CD4-positive, alpha-beta T cell treated with Interleukin-2 at 100 ng/mL for 4 hours (primary cell): ENCODE measurements around the gene KDM8.
A peak's percentile ranks its signal among the peaks of the same experiment; 100 is the strongest.

Experiments
- DNase-seq: peaks from one replicate; pipeline ENCODE4 v3.0.0-alpha.2; 2020; ENCODE audit warnings: low spot score

The KDM8 gene

DNA sequence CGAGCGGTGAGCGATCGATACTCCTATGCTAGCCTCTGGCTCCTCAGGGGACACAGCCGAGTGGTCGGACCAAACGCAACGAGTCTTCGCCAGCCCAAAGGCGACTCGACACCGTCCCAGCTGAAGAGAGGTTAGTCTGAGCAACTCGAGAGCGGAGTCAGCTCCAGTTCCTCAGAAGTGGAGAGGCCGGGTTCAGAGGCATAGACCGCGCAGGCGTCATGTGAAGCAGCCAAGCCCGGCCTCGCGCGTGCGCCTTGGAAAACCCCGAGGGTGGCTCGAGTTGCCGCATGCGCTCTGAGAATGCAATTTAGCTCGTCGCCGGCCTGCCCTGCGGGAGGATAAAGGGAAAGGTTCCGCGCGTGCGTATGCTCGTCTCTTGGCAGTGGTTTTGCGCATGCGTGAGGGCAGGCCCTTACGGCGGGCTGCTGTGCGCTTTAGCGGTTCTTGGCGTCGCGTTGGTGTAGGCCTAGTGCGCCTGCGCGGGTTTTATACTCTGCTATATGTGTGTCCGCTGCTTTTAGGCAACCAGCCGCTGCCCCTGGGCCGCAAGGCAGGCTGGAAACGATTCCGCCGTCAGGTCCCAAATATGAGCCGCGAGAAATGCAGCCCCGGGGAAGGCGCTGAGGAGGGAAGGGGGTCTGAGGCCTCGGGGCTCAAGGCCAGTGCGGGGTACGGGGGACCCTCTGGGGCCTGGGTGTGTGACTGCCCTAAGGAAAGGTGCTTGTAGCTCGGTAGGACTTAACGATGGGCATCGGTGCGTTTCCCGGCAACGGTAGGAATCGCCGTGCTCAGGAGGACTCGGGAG lies at the start of gene KDM8:
Gene KDM8 (plus strand): TSS at position 20 of the 805 bp plus-strand sequence. CDS start 6,598 bp downstream, outside the sequence.
- DNase-seq: peak; percentile 100

DNA sequence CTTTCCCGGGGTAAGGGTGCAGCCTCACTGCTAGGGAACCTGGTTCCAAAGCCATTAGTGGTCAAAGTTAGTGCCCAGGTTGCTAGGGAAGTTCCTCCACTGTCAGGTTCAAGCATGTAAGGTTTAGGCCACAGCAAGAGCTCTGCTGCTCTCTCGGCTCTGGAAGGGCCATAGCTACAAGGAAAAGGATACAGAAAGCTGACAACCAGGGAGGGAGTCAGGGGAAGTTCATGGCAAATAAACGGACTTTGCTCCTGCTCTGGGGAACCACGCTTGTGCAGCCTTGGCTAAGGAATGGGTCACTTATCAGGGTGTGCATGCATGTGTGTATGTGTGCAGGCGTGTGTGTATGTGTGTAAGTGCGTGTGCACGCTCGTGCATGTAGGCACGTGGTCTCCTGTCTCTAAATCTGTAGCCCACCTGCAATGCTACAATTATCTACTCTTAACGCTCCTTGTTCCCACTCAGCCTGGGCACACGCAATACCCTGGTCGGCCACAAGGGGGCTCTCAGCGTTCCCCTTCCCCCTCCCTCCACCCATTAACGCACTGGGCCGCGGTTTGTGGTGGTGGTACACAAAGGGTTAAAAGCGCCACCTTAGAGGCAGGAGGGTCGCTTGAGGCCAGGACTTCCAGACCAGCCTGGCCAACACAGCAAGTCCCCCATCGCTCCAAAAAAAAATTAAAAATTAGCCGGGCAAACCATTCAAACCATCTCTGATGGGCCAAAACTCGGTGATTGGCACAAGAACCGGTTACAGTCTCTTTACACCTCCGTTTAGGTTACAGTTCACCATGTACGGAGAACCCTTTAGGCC lies 48.4 kb upstream of the KDM8 start:
- peak; percentile 69 for DNase-seq

DNA sequence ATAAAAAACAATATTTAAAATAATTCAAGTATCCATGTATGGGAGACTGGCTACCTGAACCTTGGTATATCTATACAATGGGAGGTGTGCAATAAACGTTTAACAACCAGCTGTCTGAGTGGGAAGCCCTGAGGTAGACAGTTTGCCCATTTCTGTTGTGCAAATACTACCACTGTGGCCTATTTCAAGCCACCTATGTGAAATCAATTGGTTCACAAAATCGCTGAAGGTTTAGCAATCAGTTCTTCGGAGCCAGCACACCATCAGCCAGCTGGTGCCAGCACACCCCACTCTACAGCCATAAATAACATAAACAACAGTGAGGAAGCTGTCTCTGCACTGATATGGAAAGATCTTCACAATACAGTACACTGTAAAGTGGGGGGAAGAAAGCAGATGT lies 46.7 kb upstream of the KDM8 start:
- no peak for DNase-seq

DNA sequence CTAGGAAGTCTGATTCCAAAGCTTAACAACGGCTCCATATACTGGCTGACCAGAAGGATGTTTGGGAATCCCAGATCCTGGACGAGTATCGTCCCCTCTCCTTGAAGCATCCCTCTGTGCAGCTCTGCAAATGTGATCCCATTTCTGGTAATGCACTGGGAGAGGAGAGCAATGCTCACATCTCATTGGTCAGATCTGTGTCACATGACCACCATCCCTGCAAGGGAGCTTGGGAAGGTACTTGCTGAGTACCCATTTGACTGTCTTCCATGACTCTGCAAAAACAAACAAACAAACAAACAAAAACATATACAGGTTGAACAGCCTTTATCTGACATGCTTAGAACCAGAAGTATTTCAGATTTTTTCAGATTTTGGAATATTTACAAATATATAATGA lies 41.9 kb upstream of the KDM8 start:
- DNase-seq: no peak

DNA sequence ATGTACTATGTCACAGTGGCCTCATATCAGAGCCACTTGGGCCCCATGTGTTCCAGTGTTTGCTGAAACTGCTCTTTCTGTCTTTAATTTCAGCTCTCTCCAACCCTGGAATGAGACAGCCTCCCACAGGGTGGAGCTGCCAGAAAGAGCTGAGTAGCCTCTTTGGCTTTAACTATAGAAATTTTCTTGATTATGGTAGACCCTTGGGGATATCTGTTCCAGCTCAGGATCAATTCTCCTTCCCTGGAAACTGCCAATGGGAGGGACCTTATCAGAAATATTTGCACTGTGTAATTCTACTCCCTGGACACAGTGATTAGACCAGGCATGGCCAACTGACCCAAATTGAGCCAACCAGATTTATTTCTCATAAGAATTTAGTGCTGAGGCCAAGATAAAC lies 39.0 kb upstream of the KDM8 start:
- no peak for DNase-seq

DNA sequence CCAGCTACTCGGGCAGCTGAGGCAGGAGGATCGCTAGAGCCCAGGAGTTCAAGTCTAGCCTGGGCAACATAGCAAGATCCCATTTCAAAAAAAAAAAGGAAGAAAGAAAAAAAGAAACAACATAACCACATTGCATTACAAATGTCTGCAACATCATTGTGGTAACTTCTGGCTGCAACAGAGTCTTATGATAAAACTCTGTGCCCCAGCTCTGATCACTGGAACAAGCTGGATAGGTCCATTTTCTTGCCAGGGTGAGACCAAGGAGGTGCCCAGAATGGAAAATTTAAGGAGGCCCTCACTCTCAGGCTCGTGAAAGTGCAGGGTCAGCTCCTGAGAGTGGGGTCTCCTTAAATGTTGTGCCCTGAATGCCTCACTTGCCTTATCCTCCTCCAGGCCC lies 37.8 kb upstream of the KDM8 start:
- DNase-seq: no peak

DNA sequence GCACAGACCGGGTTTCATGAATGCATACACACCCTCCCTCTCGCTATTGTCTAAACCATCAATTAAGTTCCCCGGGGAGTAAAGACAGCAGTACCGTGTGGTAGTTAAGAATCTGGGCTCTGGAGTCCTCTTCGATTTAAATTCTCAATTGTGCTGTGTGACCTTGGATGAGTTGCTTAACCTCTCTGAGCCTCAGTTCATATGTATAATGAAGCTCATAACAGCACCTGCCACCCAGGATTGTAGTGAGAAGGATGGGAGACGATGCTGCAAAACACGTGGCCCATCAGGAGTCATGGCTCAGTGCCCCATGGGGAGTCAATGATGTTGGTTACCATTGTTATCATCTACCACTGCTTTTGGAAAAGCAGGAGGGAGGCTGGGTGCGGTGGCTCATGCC lies 34.5 kb upstream of the KDM8 start:
- DNase-seq: no peak

DNA sequence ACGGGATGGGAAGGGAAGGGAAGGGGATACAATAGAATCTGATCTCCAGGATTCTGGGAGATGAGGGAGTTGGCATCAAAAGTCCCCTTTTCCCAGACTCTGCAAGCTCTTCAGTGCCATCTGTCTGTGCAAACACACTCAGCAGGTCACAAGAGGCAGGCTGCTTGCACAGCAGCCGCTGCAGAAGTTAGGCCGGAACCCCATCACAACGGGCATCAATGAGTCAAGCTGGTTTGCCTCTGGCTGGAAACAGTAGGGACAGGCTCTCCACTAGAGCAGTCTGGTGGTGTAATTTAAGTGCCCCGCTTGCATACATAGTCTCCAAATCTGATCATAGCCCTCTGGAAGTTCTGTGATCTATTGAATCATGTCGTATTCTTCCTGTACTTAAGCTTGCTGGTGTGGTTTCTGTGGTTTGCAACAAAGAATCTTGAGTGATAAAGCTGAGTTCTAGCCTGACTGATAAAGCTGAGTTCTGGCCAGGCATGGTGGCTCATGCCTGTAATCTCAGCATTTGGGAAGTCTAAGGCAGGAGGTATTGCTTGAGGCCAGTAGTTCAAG lies 33.7 kb upstream of the KDM8 start:
- DNase-seq: peak; percentile 84

DNA sequence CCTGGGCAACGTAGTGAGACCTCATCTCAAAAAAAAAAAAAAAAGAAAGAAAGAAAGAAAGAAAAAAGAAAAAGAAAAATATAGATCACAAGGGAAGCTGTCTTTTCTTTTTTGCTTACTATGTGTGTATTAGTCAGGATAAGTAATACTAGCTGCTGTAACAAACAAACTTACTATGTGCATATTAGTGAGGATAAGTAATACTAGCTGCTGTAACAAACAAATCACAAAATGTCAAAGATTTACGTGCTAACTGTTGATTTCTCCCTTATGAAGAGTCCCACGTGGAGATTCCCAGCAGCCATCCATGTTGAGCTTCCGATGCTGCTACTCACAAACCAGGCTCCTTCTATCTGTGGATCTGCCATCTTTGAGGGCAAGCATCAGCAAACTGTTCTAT lies 31.7 kb upstream of the KDM8 start:
- DNase-seq: no peak

DNA sequence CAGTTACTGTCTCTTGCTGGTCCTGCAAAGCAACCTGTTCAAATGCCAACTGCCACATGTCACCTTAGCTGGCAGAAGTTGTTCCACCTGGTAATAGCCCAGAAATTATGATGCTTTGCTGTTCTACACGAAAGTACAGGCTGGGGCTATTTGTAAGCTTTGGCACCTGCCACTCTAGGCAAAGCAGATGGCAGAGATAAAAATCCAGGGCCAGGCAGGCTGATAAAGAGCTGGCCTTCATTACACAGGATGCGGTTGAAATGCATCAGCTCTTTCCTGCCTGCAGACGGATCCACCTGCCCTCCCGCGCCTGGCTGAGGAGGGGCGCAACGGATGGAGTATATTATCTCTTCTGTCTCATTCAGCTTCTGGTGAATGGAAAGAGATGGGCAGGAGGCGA lies 29.3 kb upstream of the KDM8 start:
- peak; percentile 61 for DNase-seq

DNA sequence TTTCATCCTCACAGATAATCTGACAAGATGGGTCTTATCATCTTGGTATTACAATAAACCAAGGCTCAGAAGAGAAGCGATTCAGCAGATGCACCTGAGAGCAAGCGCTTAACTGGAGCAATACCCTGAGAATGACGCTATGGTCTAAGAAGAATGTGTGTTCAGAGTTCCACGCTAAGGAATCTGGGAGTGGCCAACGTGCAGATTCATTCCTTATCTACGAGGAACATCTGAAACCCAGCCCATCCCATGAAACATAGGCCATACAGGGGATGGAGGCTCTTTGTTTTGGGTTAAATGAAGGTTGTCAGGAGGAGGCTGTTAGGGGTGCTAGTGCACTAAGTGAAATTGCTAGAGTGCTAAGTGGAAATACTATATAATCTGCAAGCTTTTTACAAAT lies 28.5 kb upstream of the KDM8 start:
- DNase-seq: no peak

DNA sequence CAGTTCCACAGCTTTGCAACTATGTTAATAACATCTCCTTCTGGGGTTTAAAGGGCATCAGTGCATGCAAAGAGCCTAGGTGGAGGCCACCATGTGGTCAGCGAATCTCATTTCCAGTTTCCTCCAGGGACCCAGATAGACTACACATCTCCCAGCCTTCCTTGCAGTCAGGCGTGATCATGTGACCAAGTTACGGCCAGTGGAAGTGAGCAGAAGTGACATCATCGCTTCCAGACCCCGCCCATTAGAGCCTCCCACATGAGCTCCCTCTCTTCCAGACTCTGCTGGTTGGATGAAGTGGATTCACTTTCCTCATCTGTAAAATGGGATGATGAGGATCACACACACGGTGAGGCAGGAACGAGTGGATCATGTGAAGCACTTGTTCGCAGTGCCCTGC lies 27.4 kb upstream of the KDM8 start:
- DNase-seq: no peak

DNA sequence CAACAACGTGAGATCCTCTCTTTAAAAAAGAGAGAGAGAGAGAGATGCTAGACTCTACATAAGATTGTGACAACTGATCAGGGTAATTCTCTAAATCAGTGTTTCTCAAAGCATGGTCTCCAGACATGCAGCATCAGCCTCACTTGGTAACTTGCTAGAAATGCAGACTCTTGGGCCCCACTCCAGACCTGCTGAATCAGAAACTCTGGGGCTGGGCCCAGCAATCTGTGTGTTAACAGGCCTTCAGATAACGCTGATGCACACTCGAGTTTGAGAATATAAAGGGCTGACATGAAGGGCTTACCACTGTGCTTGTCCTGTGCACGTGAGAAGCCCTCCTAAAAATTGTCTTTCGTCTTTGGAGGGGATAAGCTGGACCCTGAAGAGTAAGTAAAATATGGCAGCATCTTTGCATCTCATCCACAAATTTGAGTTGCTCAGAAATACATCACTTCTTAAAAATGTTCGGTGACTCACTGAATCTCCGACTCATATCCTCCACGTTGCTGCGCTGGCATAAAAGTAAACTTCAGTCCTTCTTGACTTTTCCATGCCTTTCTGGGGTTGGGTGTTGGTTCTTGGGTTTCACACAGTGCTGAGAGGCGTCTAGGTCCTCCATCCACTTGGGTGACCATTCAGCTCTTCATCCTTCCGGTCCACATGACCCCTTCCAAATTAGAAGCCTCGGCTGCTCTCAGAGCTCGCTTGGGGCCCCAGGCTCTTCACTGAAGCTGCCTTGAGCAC lies 26.1 kb upstream of the KDM8 start:
- DNase-seq: no peak

DNA sequence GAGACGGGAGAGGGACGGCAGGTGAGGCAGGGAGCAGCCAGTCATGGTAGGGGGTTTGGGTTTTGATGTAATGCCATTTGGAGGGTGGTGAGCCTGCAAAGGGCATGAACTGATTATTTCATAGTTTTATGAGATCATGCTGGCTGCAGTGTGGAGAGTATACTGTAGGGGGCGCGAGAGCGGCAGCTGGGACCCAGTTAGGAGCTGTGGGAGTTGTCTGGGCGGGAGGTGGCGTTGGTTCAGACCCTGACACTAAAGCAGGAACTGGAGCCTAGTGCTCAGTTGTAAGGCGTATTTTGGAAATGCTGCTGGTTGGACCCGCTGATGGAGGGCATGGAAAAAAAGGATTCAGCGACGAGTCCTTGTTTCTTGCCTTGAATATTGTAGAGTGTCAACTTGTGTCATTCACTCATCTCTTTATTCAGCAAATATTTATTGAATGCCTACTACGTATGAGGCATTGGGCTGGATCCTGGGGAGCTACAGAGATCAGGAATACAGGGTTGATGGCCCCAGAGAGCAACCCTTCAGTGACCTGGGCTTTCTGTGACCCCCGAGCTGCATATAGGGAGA lies 23.7 kb upstream of the KDM8 start:
- DNase-seq: peak; percentile 92

DNA sequence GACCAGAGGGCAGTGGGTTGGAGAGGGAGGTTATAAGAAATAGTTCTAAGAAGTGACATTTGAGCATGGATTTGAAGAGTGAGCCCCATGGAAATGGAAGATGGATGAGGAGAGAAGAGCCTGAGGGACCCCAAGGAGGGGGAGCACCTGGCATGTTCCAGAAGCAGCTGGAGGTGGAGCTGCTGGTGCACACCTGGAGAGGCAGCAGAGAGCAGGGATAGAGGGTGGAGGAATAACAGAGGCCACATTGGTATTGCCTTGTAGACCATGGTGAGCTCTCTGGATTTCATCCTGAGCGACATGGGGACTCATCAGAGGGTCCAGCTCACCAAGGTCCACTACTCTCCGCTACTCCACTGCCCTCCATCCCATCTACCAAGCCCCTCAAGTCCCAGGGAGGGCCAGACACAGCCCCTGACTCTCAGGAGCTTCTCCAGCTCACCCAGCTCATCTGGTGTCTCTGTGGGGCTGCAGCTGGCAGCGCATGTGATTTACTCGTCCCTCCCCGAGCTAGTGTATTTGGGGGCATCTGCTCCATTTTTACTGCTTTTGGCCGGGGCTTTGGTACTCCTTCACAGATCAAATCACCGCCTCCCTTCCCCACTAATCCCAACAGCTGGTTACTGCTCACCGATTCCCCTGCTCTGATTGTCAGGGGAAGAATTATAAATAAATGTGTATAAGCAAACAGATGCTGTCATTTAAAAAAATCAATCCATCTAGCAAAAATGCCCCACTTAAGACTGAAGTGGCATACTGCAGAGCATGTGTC lies 22.1 kb upstream of the KDM8 start:
- no peak for DNase-seq

DNA sequence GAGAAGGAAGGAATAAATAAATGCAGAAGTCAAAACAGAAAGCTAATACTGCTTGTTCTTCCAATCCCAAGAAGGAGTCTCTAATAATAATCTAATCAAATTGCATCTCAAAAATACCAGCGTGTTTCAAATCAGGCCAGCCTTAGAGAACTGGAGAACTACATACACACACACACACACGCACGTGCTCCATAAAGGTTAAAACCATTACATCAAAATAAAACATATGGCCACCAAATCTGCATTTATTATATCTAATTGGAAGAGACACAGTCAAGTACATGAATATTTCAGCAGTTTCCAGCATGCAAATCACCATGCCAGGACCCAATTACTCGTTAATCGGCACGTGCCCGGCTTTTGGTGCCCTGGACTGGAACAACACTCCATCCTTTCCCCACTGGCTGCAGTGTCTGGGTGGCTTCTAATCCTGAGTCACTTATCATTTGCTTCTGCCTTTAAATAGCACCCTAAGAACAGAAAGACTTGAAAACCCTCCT lies 20.4 kb upstream of the KDM8 start:
- DNase-seq: no peak

DNA sequence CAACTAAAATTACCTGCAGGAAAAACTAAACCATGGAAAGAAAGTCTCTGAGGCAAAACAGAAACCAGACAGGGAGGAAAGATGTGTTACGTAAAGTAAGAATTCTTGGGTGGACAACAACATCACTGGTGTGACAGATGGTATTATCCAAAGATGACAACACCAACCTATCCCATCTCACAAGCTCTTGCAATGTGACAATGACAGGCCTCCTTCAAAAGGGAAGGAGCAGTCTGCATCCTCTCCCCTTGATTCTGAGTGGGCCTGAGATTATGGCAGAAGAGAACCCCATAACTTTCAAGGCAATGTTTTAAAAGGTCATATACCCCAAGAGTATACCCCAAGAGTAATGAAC lies 17.6 kb upstream of the KDM8 start:
- DNase-seq: no peak

DNA sequence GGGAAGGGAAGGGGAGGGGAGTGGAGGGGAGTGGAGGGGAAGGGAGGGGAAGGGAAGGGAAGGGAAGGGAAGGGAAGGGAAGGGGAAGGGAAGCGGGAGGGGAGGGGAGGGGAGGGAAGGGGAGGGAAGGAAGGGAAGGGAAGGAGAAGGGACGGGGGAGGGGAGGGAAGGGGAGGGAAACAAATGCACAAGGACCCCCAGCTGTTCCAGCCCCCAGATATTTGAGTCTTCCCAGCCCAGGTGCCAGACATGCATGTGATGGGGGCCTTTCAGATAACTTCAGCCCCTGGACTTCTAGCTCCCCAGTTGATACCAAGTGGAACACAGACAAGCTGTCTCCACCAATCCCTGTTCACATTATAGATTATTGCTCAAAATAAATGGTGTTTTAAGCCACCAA lies 14.7 kb upstream of the KDM8 start:
- DNase-seq: no peak

DNA sequence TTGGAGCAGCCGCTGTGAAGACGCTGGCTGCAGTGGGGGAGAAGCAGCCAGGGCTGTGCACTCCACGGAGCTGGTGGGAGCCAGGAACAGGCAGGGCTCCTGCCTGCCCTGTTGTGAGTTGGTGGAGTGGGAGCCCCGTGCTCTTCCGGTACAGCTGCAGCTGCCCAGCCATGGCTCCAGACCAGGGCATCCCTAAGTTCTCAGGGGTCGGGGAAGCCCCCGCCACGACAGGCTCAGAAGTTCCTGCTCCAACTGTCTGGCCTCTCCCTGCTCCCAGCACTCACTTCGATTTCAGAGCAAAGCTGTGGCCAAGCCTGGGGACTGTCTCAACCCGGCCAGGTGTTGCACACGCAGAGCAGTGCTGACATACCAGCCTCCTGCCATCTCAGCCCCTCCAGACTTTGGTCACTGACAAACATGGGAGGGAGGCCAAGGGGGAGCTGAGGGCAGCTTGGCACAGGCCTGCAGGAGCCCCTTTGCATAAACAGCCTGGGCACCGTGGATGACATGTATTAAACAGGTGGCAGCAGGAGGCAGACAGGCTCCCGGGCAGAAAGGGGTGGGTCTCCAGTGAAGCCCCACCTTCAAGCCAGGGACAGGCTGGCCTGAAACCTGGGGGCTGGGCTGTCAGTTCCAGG lies 13.9 kb upstream of the KDM8 start:
- no peak for DNase-seq

DNA sequence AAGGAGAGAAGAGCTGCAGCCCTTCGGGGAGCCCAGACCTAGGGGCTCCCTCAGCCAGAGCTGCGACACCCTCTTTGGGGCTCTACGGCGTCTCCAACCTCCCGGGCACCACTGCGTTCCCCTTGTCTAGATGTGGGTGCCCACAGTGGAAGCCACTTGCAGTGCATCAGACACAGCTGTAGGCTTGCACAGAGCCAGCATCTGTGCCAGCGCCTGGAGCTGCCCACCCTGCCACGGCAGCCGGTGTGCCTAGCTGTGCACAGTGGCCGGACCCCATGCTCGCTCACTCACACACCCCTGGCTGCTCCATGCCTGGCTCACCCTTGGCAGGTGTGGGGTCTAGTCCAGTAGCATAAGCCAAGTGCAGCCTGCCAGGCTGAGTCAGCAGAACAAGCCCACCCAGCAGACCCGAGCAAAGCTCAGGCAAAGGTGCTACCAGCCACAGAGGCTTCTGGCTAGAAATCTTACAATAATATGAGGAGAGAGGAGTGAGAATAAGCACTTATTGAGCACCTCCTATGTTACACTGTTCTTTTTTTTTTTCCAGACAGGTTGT lies 12.9 kb upstream of the KDM8 start:
- DNase-seq: no peak
